Fibroblast of skin of abdomen (primary cell): ENCODE measurements around the gene CCDC142.

Experiments used
- DNase-seq: peaks from one replicate; pipeline ENCODE4 v3.0.0-alpha.2; 2013

CCDC142 gene

GRCh38 chr2:74514368-74515270, 31.8 kb upstream of the CCDC142 start, which contains the start of gene TLX2:
TLX2 (plus strand) TSS chr2:74514450; CDS start chr2:74514807, 357 bp downstream.
- no peak for DNase-seq

DNA sequence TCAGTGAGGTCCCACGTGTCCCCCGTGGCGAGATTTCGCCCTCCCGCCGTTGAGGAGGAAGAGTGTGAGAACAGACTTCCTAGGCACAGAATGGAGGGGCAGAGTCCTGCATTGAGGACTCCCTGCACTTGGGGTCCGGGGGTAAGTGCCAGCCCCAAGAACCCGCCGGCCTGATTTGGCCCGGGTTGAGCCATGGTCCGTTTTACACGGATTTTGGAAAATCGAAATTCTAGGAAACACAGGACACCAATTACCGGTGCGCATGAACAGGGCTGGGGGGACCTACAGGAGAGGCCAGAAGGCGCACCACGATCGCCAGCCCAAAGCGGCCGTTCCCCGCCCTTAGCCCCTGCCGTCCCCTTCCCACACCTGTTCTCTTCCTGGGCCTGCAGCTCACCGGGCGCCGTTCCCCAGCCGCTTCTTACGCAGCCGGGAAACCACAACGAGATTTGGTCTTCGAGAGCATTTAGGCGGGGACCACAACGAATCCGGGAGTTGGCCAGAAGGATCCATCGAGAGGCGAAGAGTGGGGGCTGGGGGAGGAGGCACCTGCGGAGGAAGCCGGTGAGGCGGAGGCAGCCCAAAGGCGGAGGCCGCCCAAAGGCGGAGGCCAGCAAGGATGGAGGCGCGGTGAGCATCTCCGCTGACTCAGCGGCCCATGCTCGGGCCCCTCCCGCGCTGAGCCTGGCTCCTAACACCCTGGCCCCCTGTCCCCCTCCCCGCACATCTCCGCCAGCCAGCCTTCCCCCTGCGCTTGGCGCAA, 31.0 kb upstream of the CCDC142 start:
- no peak for DNase-seq

DNA sequence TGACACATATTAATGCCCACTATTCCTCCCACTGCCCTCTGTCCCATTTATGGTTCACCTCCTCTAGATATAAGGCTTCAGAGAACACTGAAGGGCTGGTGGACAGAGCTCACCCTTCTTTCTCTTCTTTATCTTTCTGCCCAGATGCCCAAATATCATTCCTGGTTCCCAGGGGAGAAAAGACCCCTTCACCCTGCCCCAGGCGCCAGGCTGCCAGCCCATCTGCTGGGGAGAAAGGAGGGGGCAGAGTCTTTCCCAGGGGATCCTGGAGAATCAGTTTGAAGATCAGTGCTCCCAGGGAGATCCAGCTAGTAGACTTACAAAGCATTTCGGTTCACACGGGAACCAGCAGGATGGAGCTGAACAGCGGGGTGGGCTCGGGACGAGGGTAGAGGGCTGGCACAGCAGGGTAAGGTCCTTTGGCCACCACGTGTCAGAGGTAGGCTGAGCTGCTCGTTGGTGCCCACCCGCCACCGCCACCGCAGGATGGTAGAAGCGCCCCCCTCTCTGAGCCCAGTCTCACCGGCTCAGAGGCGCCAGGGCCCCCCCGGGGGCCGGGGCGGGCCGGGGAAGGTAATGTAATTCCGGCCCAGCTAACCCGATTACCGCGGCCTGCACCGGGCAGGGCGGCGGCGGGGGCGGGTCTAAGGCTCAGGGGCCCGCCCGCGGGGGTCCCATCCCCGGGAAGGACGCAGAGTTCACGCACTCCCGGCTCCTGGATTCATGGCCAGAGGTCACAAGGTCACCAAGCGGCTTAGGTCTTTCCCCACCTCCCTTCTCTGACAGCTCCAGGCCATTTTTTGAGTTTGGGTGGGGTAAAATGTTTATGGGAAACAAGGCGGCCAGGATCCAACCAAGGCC, 30.2 kb upstream of the CCDC142 start:
- DNase-seq = no peak

GRCh38 chr2:74511104-74511989, 28.5 kb upstream of the CCDC142 start:
- DNase-seq = no peak

DNA sequence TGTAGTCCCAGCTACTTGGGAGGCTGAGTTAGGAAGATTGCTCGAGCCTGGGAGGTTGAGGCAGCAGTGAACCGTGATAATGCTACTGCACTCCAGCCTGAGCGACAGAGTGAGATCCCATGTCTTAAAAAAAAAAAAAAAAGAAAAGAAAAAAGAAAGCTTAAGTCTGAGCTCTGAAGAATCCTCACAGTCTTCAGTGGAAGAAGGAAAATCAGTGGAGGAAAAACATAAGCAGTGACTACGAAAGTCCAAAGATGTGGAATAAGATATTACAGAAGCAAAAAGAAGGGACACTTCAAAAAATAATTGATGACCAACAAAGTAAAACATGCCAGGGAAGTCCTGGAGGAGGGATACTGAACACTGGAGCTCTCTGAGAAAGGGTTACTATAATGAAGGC, 27.5 kb upstream of the CCDC142 start:
- DNase-seq = no peak

DNA sequence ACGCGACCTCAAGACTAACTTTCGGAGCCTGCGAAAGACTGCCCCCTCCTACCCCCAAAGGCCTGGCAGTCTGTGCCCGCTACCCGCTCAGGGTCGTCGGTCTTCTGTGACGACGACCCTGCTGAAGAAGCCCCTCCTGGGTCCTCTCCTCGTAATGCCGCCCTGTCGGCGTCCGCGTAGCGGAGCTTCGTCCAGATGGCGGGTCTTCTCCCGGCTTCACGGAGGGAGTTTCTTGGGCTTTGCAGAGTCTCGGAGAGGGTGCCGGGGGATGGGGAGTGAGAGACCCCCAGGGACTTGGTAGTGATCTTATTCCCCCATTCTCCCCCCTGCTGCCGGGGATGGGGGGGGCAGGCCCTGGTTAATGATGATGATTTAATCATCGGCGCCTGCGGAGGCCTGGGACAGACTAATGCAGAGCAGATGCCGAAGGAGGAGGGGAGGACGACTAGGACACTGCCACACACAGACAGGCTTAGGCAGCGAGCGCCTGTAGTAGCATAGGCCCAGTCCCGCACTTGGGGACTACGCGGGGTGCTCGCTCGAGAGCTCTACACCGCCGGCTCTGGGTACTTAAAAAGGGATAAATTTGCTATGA, 25.2 kb upstream of the CCDC142 start:
- peak; percentile 87 for DNase-seq

DNA sequence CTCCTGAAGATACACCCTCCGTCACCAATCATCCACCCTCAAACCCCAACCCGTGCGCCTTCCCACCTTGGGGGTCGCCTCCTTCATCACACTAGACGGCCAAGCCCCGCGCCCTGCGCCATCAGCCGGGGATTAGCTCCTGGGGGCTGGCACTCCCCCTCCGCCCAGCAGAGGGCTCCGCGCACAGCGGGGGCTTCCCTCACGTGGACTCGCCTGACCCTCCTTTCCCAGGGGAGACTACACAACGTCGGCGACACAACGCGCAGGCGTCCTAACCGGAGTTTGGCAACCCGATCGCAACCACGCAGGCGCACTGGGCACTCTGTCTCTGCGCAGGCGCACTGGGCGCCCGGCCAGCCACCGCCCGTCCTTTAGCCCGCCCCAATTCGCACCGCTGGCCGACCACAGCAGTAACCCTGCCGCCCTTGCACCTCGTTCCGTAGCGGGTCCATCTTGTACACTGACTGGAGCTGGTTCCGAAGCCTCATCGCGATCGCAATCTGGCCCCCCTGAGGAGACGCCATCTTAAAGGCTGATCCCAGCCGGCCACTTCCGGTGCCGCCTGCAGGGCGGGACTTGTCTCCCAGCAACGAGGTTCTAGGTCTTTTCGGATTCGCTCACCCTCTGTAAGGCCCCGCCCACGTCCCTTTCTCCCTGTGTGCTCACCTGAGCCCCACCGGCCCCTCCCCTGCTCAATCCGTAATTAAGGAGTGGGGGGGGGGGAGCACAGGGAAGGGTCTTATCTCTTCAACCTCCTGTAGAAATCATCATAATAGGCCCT, 24.5 kb upstream of the CCDC142 start, which contains the start of gene PCGF1:
Gene PCGF1 (minus strand): TSS at position 551 of the 781 bp plus-strand sequence. CDS start 27 bp downstream, at position 524.
- peak; percentile 98 for DNase-seq

DNA sequence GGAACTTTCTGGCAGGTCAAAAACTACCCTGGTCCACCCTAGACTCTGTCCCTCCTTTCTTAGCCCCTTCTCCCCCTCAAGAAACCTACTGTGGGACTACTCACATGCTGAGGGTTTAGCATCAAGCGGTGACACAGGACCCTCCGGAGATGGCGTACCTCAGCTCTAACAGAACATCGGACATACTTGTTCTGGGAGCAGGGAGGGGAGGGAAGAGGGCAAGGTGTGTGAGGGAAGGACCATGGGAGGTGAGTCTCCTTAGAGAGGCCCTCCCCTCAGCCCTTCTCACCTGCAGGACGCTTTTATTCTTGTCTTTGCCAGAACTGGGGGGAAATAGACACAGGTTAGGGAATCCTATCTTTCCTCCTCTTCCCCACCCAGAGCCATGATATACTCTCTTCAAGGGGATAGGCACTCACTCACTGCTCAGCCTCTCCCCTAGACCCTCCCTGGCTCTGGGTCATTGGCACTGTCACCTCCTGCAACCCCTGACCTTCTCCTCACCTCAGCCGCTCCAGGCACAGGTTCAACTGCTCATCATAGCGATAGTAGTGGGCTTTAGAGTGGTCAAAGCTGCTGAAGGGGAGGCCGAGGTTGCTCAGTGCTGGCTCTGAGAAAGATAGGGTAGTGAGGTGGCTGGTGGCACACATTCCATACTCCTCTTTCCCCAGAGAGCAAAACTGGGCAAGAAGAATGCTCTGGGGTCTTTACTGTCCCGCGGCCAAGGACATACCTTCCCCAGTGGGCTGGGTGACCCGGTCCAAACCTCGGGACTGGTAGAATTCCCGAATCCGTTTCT, 22.8 kb upstream of the CCDC142 start:
- no peak for DNase-seq

DNA sequence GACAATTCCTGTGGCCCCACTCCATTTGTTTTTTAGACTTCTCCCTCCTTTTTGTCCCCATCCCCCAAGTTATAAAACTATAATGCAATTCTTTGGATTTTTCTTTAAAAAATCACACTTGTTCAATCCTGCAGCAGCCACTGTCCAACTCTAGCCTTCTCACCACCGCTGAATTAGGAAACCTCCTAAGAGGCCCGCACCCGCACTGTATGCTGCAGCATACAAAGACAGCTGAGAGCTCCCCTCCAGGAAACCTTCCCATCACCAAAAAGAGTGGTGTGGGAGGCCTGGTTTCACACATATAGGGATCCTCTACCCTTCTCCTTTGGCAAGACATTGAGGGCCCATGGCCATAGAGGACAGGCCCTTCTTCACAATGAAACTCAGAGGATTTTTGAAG, 21.8 kb upstream of the CCDC142 start:
- no peak for DNase-seq

GRCh38 chr2:74503506-74504475, 21.0 kb upstream of the CCDC142 start:
- no peak for DNase-seq

GRCh38 chr2:74502720-74503505, 20.1 kb upstream of the CCDC142 start:
- DNase-seq = peak; percentile 77

DNA sequence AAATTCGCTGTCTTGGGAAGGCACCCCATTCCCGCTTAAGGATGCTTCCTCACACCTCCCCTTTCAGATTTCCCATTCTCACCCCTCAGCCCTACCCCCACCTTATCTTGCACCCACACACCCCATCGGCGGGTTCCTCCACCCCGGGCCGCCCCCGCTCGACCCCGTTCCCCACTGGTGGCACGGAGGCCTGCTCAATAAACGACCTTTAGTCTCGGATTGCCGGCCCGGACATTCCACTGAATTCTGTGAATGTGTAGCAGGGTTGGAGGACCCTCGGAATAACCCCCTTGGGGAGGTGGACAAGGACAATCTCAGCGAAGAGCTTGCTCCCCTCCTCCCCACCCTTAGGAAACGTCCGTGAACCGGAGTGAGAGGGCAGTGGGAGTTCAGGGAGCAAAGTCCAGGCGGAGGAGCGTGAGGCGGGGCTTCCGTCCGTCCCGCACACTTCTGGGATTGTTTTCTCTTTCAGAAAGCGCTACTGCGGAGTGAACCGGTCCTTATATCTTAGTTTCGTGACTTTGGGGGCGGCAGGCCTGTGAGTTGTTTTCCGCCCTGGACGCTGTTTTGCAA, 19.4 kb upstream of the CCDC142 start:
- no peak for DNase-seq

DNA sequence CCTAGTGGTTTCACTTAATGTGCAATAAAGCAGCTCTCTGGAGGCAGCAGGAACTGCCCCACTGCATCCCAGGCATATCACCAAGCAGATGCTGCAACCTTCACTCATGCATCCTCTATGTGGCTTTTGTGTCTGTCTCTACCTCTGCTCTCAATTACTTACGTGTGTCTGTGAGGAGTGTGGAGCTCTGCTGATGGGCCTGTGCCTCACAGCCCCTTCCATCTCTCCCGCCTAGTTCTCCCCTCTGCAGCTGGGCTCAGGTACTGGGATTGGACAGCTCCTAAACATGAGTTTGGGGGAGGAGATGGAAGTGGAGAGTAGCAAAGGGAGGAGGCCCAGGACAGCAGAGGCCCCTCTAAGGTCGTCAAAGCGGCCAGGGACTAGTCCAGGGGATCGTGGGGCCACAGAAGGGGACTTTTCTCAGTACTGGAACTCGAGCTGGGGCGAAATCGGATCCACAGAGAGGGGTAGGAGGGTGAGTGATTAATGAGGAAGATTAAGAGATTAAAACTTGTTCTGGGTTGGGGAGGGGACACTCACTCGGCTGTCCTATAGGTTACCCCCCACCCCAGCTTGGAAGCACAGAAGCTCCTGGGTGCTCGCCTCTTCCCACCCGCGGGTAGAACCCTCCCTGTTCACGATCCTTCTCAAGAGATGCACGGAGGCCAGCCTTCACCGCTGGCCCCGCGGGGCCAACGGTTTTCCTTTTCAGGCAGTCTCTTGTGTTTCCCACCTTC, 18.7 kb upstream of the CCDC142 start:
- no peak for DNase-seq

- DNase-seq = no peak
These were observed 17.8 kb upstream of the CCDC142 start for GRCh38 chr2:74500578-74500946.

GRCh38 chr2:74499940-74500577, 17.3 kb upstream of the CCDC142 start:
- no peak for DNase-seq
